HEK293 (cell line): ENCODE data around the gene MOG.

ENCODE experiments used
- CTCF ChIA-PET: fragments of 350-600 bp; formaldehyde crosslinking; extraction: SDS; loops from one replicate; lab custom pipeline; 2021; ENCODE audit warnings: antibody characterized with exemption; lab: Yijun Ruan, JAX
- POLR2A ChIA-PET: fragments of 300-600 bp; formaldehyde crosslinking; extraction: SDS; loops from one replicate; lab custom pipeline; 2020; ENCODE audit warnings: antibody characterized with exemption, inconsistent platforms; lab: Yijun Ruan, JAX
- H3K27ac ChIP-seq: fragments of 200-500 bp; sonication (Bioruptor generic); 2 replicates; pipeline ENCODE4 v1.5.1; 2014; ENCODE audit warnings: low read depth, low read length, control low read depth, inconsistent platforms; ENCODE audit errors: extremely low read depth
- H3K36me3 ChIP-seq, 2 experiments: fragments of 200-500 bp in 1 of 2; sonication (Bioruptor generic) in 1 of 2; 1 replicate in 1 of 2; 2 replicates in 1 of 2; pipeline ENCODE4 v1.5.1; 2014 to 2017; ENCODE audit warnings: inconsistent platforms in 2 of 2, low read length in 2 of 2; ENCODE audit not compliant: control insufficient read depth in 2 of 2, insufficient read depth in 1 of 2
- H3K4me1 ChIP-seq: fragments of 200-500 bp; sonication (Bioruptor generic); 2 replicates; pipeline ENCODE4 v1.5.1; 2014; ENCODE audit warnings: mild to moderate bottlenecking, low read length, inconsistent platforms; ENCODE audit not compliant: control insufficient read depth, insufficient read depth
- H3K4me3 ChIP-seq: 2 replicates; pipeline ENCODE4 v1.5.1; 2011; ENCODE audit warnings: low read depth, mild to moderate bottlenecking, control low read depth, low read length, moderate library complexity
- H3K9me3 ChIP-seq: fragments of 200-500 bp; sonication (Bioruptor generic); 2 replicates; pipeline ENCODE4 v1.5.1; 2014; ENCODE audit warnings: low read depth, low read length, inconsistent platforms; ENCODE audit not compliant: control insufficient read depth, insufficient read depth
- GLI4 ChIP-seq: fragments of 450-650 bp; formaldehyde crosslinking; IDR thresholded peaks from 2 replicates; pipeline ENCODE4 v1.5.1; 2016; ENCODE audit warnings: missing biosample characterization, missing genetic modification characterization
- GLIS2 ChIP-seq: fragments of 450-650 bp; formaldehyde crosslinking; IDR thresholded peaks from 2 replicates; pipeline ENCODE4 v1.5.1; 2016; ENCODE audit warnings: missing biosample characterization, missing genetic modification characterization
- IKZF3 ChIP-seq: fragments of 450-650 bp; IDR thresholded peaks from 2 replicates; pipeline ENCODE4 v1.5.0; 2018; ENCODE audit warnings: missing biosample characterization, mild to moderate bottlenecking, missing genetic modification characterization, moderate library complexity
- OVOL3 ChIP-seq: fragments of 450-650 bp; formaldehyde crosslinking; IDR thresholded peaks from 2 replicates; pipeline ENCODE4 v1.5.1; 2016; ENCODE audit warnings: missing biosample characterization, missing genetic modification characterization
- SP3 ChIP-seq: fragments of 450-650 bp; formaldehyde crosslinking; IDR thresholded peaks from 2 replicates; pipeline ENCODE4 v1.5.1; 2016; ENCODE audit warnings: missing biosample characterization, missing genetic modification characterization
- ZBTB17 ChIP-seq: fragments of 450-650 bp; formaldehyde crosslinking; IDR thresholded peaks from 2 replicates; pipeline ENCODE4 v1.5.1; 2016; ENCODE audit warnings: missing biosample characterization, missing genetic modification characterization
- ZFP41 ChIP-seq: fragments of 450-650 bp; formaldehyde crosslinking; IDR thresholded peaks from 2 replicates; pipeline ENCODE4 v1.5.1; 2016; ENCODE audit warnings: missing biosample characterization, missing genetic modification characterization, borderline replicate concordance
- ZIC2 ChIP-seq: fragments of 450-650 bp; formaldehyde crosslinking; IDR thresholded peaks from 2 replicates; pipeline ENCODE4 v1.5.1; 2016; ENCODE audit warnings: missing biosample characterization, missing genetic modification characterization
- ZNF133 ChIP-seq: fragments of 450-650 bp; formaldehyde crosslinking; IDR thresholded peaks from 2 replicates; pipeline ENCODE4 v1.5.1; 2016; ENCODE audit warnings: missing biosample characterization, missing genetic modification characterization
- ZNF157 ChIP-seq: fragments of 450-650 bp; formaldehyde crosslinking; IDR thresholded peaks from 2 replicates; pipeline ENCODE4 v1.5.1; 2016; ENCODE audit warnings: missing biosample characterization, missing genetic modification characterization
- ZNF184 ChIP-seq: fragments of 450-650 bp; IDR thresholded peaks from 2 replicates; pipeline ENCODE4 v1.5.1; 2018; ENCODE audit warnings: missing biosample characterization, mild to moderate bottlenecking, missing genetic modification characterization
- ZNF19 ChIP-seq: fragments of 450-650 bp; formaldehyde crosslinking; IDR thresholded peaks from 2 replicates; pipeline ENCODE4; 2016; ENCODE audit warnings: missing biosample characterization, missing genetic modification characterization, low read depth
- ZNF239 ChIP-seq: fragments of 450-650 bp; formaldehyde crosslinking; IDR thresholded peaks from 2 replicates; pipeline ENCODE4 v1.5.1; 2016; ENCODE audit warnings: missing biosample characterization, missing genetic modification characterization
- ZNF266 ChIP-seq: fragments of 450-650 bp; formaldehyde crosslinking; IDR thresholded peaks from 2 replicates; pipeline ENCODE4 v1.5.1; 2016; ENCODE audit warnings: missing biosample characterization, missing genetic modification characterization, low read depth
- ZNF366 ChIP-seq: fragments of 450-650 bp; formaldehyde crosslinking; conservative IDR thresholded peaks from 2 replicates; pipeline ENCODE4 v1.5.1; 2016; ENCODE audit warnings: missing biosample characterization, missing genetic modification characterization
- ZNF37A ChIP-seq: fragments of 450-650 bp; IDR thresholded peaks from 2 replicates; pipeline ENCODE4 v1.5.1; 2018; ENCODE audit warnings: missing biosample characterization, missing genetic modification characterization
- ZNF404 ChIP-seq: fragments of 450-650 bp; formaldehyde crosslinking; IDR thresholded peaks from 2 replicates; pipeline ENCODE4 v1.5.1; 2017; ENCODE audit warnings: missing biosample characterization, missing genetic modification characterization
- ZNF48 ChIP-seq: fragments of 450-650 bp; formaldehyde crosslinking; IDR thresholded peaks from 2 replicates; pipeline ENCODE4 v1.5.1; 2016; ENCODE audit warnings: missing biosample characterization, missing genetic modification characterization
- ZNF518A ChIP-seq: fragments of 450-650 bp; formaldehyde crosslinking; conservative IDR thresholded peaks from 2 replicates; pipeline ENCODE4 v1.5.1; 2016; ENCODE audit warnings: low read depth, missing biosample characterization, missing genetic modification characterization
- ZNF521 ChIP-seq: fragments of 450-650 bp; formaldehyde crosslinking; IDR thresholded peaks from 2 replicates; pipeline ENCODE4 v1.5.1; 2017; ENCODE audit warnings: missing biosample characterization, mild to moderate bottlenecking, missing genetic modification characterization
- ZNF549 ChIP-seq: fragments of 450-650 bp; IDR thresholded peaks from 2 replicates; pipeline ENCODE4 v1.5.1; 2018; ENCODE audit warnings: missing biosample characterization, missing genetic modification characterization, mild to moderate bottlenecking, inconsistent platforms, moderate library complexity
- ZNF654 ChIP-seq: fragments of 450-650 bp; formaldehyde crosslinking; IDR thresholded peaks from 2 replicates; pipeline ENCODE4 v1.5.1; 2016; ENCODE audit warnings: low read depth, missing biosample characterization, missing genetic modification characterization
- ZNF658 ChIP-seq: fragments of 450-650 bp; formaldehyde crosslinking; IDR thresholded peaks from 2 replicates; pipeline ENCODE4; 2016; ENCODE audit warnings: missing biosample characterization, missing genetic modification characterization
- ZNF701 ChIP-seq: fragments of 450-650 bp; formaldehyde crosslinking; IDR thresholded peaks from 2 replicates; pipeline ENCODE4 v1.5.1; 2016; ENCODE audit warnings: missing biosample characterization, missing genetic modification characterization
- ZNF747 ChIP-seq: fragments of 450-650 bp; formaldehyde crosslinking; IDR thresholded peaks from 2 replicates; pipeline ENCODE4 v1.5.1; 2016; ENCODE audit warnings: missing biosample characterization, missing genetic modification characterization
- TF ChIP-seq, protein P1 (sequence below): fragments of 450-650 bp; formaldehyde crosslinking; IDR thresholded peaks from 2 replicates; pipeline ENCODE4 v1.5.1; 2017; ENCODE audit warnings: missing biosample characterization, missing genetic modification characterization
- TF ChIP-seq, protein P2 (sequence below): fragments of 450-650 bp; formaldehyde crosslinking; IDR thresholded peaks from 2 replicates; pipeline ENCODE4 v1.5.1; 2016; ENCODE audit warnings: missing biosample characterization, missing genetic modification characterization, borderline replicate concordance
- TF ChIP-seq, protein P3 (sequence below): fragments of 450-650 bp; IDR thresholded peaks from 2 replicates; pipeline ENCODE4 v1.5.1; 2018; ENCODE audit warnings: missing biosample characterization, missing genetic modification characterization

MOG gene

DNA sequence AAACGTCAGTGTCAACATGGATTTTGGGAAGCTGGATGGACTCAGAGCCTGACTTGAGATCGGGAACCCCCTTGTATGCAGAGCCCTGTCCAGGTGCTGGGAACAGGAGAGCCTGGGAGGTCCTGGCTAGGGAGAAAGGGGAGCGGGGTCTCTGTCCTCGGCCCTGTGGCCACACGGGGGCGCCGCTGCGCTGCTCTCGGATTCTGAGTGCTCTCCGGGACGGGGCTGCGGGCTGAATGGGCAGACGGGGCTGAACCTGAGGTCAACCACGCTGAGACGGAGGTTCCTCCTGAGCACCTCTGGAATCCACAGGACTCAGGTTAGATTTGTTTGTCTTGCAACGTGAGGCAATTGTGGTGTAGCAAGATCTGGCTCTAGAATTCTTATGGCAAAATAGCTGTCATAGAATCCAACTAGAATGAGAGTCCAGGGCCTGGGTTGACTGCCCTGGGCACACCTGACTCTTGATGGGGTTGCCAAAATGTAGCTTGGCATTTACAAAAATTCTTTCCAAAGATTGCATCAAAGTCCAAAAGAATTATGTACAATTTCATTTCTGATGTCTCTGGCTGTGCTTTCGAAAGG is 45.7 kb downstream of the MOG start (continued):
- TF ChIP-seq ZNF157 (tag by site-specific recombination) (no peak), ZFP41 (no peak), IKZF3 (tag by site-specific recombination) (peak; percentile 51; the same call in 1 of the 2 replicates), ZNF521 (tag by site-specific recombination) (no peak), ZNF654 (tag by site-specific recombination) (peak; percentile 72), OVOL3 (no peak)

DNA sequence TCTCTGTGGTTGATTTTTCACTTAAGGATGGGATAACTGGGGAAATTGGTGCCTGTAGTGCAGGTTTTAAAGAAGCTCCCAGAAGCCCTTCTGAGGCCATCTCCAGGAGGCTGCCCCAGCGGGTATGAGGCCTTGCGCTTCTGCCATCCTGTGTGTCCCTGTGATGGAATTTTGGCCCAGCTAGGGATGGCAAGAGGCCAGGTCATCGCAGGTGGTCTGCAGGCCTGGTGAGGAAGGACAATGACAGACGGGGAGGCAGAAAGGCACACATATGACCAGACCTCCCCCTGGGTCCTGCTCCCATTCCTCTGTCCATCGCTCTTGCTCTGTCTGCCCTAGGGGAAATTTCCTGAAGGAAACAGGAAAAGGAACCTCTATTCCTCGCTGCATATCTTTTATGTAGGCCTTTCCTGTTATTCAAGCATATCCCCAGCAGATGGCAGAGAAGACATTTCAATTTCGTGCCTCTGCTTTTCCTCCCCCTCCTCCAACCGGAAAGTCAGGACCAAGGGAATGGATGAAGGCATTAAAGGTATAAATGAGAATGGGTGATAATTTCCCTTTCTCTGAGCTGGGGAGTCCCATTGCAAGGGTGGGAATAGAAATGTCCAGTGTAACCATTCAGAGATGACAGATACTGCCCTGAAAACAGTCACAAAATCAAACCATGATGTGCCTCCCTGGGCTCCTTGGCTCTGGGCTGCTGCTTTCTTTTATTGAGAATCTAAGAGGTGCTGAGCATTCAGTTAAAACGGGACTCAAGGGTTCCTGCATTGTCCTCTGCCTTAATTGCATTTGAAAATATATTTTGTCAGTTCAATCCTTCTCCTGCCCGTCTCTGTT is 48.7 kb downstream of the MOG start:
- H3K4me3 ChIP-seq: no peak overlapping the region
- H3K36me3 ChIP-seq: no peaks in the 10 kb centered on the region
- H3K27ac ChIP-seq: no peak overlapping the region
- ChIA-PET CTCF (interaction anchor here (0.6 to 2.6 kb wide), 35 partner anchors 9 to 319 kb away, joined by 3 to 34 read pairs (median 5); partner anchors contain the start of gene MOG), POLR2A (no interaction called here)
- H3K9me3 ChIP-seq: no peaks in the 10 kb centered on the region
- no peaks in the 10 kb centered on the region for H3K4me1 ChIP-seq
- TF ChIP-seq ZNF747 (tag by site-specific recombination) (no peak), ZNF701 (tag by site-specific recombination) (no peak), ZNF266 (no peak), ZNF518A (tag by site-specific recombination) (0 out of 2 replicates have a peak, but pooled peaks have one; percentile 27), ZNF37A (tag by site-specific recombination) (no peak), ZNF133 (tag by site-specific recombination) (no peak), ZNF404 (no peak), ZNF239 (tag by site-specific recombination) (no peak), SP3 (tag by site-specific recombination) (no peak), ZNF184 (tag by site-specific recombination) (no peak), ZNF48 (tag by site-specific recombination) (no peak), GLI4 (tag by site-specific recombination) (no peak), ZNF521 (tag by site-specific recombination) (no peak), GLIS2 (tag by site-specific recombination) (no peak), ZNF366 (tag by site-specific recombination) (peak; percentile 39; the same call in 1 of the 2 replicates), ZBTB17 (tag by site-specific recombination) (0 out of 2 replicates have a peak, but pooled peaks have one; percentile 35), ZNF19 (tag by site-specific recombination) (no peak), ZNF549 (tag by site-specific recombination) (no peak), ZNF658 (tag by site-specific recombination) (no peak), ZIC2 (peak; percentile 79)
- TF ChIP-seq, protein P1, sequence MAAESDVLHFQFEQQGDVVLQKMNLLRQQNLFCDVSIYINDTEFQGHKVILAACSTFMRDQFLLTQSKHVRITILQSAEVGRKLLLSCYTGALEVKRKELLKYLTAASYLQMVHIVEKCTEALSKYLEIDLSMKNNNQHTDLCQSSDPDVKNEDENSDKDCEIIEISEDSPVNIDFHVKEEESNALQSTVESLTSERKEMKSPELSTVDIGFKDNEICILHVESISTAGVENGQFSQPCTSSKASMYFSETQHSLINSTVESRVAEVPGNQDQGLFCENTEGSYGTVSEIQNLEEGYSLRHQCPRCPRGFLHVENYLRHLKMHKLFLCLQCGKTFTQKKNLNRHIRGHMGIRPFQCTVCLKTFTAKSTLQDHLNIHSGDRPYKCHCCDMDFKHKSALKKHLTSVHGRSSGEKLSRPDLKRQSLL (tag by site-specific recombination): no peak
- TF ChIP-seq, protein P2, sequence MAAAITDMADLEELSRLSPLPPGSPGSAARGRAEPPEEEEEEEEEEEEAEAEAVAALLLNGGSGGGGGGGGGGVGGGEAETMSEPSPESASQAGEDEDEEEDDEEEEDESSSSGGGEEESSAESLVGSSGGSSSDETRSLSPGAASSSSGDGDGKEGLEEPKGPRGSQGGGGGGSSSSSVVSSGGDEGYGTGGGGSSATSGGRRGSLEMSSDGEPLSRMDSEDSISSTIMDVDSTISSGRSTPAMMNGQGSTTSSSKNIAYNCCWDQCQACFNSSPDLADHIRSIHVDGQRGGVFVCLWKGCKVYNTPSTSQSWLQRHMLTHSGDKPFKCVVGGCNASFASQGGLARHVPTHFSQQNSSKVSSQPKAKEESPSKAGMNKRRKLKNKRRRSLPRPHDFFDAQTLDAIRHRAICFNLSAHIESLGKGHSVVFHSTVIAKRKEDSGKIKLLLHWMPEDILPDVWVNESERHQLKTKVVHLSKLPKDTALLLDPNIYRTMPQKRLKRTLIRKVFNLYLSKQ (tag by site-specific recombination): no peak
- TF ChIP-seq, protein P3, sequence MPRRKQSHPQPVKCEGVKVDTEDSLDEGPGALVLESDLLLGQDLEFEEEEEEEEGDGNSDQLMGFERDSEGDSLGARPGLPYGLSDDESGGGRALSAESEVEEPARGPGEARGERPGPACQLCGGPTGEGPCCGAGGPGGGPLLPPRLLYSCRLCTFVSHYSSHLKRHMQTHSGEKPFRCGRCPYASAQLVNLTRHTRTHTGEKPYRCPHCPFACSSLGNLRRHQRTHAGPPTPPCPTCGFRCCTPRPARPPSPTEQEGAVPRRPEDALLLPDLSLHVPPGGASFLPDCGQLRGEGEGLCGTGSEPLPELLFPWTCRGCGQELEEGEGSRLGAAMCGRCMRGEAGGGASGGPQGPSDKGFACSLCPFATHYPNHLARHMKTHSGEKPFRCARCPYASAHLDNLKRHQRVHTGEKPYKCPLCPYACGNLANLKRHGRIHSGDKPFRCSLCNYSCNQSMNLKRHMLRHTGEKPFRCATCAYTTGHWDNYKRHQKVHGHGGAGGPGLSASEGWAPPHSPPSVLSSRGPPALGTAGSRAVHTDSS (tag by site-specific recombination): no peak
